GM19372 (cell line): ENCODE measurements around the gene RNF144A.

Experiments
- ATAC-seq: cut with Tn5 transposase; IDR thresholded peaks from one replicate; pipeline ENCODE4 v1.9.1; 2021; ENCODE audit warnings: mild to moderate bottlenecking, low read depth, moderate library complexity; ENCODE audit not compliant: unreplicated experiment

RNF144A gene

DNA sequence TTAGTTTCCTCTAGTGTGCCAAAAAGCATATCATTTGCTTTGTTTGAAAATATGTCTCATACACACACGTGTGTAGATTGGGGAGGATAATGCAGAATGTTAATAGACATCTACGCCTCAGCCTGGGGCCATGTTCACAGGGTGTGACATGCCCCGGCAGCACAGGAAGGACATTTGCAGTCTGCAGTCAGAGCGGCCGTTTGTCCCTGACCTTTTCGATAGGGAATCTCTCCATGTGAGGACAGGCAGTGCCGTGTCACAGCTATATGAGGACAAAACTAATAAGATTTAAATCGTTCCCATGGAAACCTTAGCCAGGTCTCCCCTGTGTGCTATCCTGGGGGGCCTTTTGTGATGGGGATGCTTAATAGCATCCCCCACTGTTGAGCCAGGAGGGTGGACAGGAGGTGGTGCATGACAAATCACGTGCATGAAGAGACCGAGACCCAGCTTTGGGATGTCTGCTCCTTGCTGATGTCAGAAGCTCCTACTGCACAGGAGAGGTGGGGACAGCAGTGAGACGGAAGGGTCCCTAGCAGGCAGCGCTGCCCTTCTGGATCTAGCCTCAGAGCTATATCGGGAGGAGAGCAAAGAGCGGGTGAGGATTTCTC lies 100.6 kb downstream of the RNF144A start:
- no peak for ATAC-seq

DNA sequence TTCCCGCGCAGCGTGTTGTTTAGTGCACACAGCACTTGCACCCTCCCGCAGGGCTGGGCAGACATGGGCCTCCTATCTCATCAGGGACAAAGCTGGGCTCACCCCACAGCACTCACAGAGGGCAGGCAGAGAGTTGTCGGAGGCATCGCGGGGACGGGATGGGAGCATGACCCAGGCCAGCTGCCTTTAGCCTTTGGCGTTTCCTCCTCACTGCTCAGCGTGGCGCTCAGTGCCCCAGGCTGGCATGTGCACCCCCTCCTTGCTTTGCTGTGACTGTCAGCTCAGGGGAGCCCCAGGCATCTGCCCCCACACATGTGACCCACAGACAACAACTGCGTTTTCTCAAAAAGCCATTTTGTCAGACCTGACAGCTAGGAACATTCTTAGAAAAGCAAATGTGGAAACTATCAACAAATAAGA lies 101.1 kb downstream of the RNF144A start:
- no peak for ATAC-seq

DNA sequence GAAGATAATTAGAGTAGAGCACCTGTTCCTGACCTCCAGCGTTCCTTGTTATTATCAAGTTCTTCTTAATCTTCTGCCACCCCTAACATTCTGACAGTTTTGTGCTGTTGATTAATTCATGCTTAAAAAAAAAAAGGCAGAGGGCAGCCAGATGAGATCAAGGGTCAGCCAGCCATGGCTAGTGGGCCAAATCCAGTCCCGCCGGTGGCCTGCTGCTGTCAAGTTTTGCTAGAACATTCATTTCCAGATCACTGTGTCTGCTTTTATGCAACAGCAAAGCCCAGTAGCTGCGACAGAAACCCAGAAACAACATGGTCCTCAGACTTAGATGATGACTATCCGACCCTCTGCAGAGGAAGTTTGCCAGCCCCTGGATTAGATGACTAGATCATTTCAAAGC lies 101.6 kb downstream of the RNF144A start:
- no peak for ATAC-seq

DNA sequence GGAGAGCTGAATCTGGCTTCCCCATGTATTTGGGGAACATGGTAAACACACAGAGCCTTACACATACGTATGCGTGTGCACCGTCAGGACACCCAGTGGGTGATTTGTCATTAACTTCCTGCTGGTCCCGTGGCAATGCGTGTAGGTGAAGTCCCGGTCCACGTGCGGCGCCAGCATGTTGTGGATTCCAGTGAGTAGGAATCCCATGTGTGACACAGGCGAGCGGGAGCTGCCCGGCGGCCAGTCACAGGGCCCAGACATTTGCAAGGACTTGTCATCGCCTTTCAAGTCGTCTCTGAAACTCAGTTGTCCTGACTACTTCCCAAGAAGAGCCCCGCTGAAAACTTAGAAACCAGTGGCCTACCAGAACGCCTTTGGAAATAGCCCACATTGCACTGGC lies 102.0 kb downstream of the RNF144A start:
- no peak for ATAC-seq

DNA sequence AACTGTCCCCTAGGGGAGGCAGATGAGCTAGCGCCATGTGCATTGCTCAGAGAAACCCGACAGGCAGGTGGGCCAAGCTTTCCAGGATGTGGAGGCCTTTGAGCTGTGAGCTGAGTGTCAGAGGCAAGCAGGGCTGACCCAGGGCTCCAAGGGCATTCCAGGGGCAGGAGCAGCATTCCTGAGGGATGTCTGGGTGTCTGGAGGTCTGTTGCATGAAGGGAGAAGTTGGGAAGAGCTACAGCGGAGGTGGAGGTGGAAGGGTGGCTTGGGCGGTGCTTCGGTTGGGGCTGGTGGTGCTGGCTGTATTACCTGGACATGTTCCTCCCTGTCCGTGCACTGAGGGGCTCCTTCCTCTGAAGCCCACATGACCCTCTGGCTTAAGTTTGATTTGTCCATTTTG lies 102.8 kb downstream of the RNF144A start:
- no peak for ATAC-seq

DNA sequence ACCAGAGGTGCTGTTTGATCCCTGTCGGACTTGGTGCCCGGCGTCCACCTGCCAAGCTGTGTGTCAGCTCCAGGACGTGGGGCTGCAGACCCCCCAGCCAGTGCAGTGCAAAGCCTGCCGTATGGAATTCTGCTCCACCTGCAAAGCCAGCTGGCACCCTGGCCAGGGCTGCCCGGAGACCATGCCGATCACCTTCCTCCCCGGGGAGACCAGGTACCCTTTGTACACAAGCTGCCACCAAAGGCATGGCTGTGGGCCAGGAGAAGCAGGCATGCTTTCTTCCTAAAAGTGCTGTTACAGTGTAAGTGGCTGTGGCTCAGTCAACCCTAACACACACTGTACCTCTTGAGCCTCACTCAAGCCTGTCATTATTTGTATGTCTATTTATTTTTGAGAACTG lies 103.3 kb downstream of the RNF144A start:
- ATAC-seq: no peak

DNA sequence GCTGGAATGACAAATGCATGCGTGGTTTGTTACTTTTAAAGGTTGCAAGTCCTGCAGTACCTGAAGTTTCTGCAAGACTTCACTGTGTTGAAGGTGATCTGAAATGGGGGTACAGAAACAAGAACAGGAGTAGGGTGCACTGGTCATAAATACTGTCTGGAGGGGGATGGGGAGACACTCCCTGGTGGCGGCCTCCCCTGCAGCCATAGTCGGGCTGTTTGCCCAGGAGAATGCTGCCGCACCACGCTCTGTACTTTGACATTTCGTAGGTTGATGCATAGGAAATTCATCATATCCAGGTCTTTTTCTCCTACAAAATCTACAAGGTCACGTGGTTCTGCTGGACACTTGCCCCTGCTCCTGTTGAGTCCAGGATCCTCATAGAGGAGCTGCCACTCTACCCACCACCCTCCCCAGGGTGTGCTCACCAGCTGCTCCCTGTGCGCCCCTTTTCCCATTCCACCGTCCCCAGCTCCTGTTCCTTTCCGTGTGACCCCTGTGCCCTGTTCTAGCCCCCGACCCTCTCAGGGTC lies 103.8 kb downstream of the RNF144A start:
- no peak for ATAC-seq

DNA sequence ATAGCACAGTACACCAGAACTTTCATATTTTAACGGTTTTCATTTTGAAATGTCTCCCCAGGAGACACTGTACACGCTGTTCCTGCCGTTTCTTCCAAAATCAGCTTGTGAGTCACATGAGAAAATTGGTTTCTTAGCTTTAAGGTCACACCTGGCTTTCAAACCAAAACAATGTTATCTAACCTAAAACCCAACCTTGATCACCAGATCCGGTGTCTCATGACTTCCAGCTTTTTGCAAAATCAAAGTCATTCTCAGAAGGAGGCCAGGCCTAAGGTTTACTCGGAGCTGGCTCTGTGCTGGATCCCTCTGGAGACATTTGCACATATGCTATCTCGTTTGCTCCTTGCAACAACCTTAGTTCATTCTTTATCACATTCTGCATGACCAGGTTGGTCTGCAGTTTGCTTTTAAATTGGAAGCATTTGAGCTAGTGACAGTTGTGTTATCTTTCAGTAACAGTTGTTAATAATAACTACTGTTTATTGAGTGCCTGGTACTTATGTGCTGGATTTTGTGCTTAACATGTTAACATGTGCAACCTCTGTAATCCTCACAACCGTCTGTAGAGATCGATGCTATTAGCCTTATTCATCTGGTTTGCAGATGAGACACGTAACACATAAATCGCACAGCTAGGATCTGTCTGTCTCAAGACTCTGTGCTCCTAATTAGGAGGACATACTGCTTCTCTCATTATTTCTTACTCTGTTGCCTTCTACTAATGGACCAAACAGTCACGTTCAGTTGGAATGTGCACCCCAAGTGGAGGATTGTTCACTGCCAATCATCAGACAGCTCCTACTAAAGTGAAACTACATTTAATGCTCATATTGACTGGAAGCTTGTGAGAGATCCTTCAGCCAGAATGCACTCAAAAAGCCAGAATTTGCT lies 105.5 kb downstream of the RNF144A start:
- ATAC-seq: no peak

DNA sequence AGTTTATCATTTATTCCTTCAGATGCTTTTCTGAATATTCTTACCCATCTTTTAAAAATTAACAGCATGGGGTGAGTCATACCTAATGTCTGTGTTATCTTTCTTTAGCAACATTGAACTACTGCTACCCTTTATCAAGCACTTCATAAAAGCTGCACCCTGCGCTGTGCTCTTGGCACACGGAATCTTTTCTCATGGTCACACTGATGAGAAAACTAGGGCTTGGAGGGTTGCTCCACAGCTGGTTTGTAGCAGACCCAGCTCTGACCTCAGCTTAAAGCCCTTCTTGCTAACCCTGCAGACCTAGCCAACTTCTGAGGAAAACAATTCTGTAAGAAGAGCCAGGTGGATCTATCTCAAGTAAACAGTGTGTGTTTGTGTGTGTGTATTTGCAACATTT lies 106.3 kb downstream of the RNF144A start:
- ATAC-seq: no peak

DNA sequence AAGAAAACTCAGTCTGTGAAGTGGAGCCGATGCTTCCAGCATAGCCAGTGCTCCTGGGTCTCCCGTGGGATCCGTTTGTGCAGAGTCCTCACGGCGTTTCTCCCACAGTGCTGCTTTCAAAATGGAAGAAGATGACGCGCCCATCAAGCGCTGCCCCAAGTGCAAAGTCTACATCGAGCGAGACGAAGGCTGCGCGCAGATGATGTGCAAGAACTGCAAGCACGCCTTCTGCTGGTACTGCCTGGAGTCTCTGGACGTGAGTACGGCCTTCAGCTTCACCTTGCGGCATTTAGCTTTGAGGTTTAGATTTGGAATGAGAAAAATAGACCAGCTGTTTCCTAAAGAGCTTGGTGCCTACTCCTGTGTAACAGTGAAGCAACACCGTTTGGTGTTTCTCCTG lies 107.0 kb downstream of the RNF144A start:
- no peak for ATAC-seq

DNA sequence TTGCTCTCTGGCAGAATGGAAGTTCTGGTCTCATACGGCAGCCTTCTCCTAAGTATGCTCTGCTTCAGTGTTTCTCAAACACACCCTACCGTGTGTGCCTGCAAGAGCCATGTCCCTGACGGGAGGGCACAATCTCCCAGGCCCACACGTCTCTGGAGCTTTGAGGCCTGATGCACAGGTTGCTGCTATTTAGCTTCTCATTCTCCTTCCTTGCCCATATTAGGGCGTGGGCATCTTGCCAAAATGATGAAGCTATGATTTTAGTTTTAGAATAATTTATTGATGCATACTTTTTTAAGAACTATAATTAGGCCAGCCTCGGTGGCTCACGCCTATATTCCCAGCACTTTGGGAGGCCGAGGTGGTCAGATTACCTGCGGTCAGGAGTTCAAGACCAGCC lies 107.9 kb downstream of the RNF144A start:
- ATAC-seq: no peak

DNA sequence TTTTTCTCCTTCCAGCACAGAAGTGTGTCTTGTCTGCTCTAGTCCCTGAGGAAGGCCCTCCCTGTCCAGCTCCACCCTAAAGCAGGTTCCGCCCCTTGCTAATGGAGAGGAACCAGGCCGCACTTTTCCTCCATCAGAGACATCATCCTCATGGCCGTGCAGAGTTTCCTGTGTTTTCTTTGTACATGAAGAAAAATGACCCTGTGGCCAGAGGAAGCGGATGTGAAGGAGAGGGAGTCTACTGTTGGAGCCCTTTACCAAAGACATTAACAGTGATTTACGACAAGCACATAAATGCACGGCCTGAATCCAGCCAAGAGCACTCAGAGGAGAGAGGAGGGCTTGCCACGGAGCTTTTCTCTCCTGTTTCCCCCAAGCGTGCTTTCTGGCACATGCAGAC lies 109.5 kb downstream of the RNF144A start:
- ATAC-seq: no peak

DNA sequence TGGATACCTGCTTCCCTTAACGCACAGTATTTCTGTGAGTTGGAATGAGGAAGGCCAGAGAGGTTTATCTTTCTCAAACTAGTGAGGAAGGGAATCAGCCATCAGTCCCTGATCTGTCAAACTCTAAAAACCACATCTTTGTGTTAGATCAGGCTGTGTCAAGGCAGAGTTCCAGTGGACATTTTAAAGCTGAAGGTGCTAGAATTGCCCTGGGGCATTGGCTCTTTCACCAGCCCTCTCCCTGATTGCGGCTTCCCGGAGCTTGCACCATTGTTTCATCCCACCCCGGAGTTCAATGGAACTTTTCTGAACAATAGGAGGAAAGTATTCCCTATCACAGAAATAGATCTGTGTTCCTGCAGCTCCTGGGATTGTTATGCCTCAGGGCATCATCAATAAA lies 110.2 kb downstream of the RNF144A start:
- ATAC-seq: no peak

DNA sequence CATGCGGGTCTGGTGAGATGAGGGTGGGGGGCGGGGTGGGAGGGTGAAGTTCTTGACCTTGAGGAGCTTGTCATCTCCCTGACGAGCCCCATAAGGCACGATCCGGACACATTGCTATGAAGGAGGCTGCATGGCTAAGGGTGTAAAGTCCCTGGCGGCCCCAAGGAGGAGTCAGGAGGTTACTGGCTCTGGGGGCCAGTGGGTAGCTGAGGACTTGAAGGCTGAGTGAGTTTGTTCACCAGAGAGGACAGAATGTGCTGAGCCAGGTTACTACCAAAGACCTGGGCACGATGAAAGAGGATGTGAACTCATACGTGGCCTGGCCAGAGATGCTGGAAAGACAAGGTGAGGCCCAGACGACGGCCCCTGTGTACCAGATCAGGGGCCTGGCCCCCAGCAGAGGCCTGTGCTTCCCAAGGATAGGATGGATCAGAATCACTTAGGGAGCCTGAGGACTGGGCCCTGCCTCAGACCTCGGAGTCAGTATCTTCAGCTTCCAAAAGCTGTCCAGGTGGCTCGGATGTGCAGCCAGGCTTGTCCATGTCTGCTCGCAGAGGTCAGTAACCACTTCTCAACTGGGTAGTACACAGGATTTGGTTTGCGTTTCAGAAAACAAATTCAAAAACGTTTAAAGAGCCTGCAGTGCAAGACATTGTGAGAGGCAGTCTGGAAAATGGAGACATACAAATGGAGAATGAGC lies 110.9 kb downstream of the RNF144A start:
- no peak for ATAC-seq

DNA sequence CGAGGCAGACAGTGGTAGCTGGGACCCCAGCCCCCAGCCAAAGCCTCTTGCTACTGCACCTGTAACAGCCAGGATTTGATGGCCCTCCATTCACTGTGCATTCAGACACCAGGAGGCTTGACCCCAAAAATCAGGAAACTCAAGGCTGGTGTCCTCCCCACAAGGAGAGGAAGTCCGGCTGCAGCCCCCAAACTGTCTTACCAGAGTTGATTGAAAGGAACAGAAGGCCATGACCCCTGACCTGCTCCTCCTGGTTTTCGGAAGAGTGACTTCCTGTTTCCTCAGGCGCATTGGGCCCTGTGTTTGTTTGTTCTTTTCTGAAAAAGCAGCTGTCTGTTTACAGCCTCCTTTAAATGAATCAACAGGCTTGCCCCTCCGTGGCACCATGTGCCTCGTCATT lies 111.6 kb downstream of the RNF144A start:
- ATAC-seq: no peak

DNA sequence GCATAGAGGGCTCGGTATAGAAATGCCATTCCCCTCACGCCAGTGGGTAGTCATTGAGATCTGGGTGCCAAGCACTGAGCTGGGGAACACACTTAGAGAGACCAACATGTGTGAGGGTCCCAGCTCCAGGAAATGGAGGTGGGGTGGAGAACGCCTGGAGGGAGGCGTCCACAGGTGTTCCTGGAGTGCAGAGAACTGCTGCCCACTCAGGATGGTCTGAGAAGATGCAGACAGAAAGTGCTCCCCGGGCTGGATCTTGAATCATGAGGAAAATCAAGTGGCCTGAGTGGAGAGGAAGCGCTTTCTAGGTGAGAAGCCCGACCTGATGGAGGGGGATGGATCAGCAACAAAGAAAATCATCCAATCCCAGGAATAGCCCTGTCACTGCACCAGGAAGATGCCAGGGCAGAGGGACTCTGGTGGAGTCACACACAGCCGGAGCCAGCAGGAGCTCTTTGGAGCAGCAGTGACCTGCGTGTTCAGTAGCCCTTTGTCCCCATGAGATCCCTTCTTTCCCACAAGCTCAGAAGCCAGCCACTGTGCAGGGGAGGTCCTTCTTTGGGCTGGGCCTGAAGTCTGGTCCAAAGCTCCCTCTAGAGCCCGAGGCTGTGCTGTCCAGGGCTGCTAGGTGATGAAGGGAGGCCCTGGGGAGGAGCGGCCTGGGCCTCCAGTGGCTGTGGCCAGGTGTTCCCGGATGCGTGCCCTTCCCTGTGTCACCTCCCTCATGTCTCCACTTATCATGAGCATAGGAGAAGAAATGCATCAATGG lies 112.3 kb downstream of the RNF144A start:
- no peak for ATAC-seq

DNA sequence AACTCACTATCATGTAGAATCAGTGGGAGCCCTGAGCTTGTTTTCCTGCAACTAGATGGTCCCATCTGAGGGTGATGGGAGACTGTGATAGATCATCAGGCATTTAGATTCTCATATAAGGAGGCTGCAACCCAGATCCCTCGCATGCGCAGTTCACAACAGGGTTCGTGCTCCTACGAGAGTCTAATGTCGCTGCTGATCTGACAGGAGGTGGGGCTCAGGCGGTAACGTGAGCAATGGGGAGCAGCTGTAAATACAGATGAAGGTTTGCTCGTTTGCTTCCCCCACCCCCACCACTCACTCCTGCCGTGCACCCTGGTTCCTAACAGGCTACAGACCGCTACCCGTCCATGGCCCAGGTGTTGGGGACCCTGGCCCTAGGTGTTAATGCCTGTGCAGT lies 113.6 kb downstream of the RNF144A start:
- no peak for ATAC-seq

DNA sequence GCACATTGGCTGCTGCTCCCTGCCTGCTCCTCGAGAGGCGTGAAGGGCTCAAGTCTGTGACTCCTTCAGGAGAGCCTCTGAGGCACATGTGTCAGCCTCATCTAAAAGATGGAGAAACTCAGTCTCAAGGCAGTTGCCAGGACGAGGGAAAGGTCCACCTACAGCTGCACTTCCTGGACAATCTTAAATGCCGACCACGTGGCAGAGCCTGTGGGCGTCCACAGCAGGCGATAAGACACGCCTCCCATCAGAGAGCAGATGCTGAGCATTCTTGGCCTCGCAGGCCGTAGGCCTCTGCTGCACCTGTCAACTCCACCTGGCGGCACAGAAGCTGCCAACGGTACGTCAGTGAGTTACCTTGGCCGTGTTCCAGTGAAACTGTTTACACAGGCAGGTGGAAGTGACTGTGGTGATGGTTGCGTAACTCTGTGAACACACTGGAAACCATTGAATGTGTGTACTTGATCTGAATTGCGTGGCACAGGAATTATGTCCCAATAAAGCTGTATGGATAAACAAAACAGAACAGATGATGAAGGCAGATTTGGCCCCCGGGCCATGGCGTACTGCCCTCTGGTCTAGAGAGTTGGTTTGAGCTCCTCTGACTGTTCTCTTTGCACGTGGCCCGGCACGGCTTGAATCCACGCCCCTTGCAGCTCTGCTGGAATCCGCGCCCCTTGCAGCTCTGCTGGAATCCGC lies 114.5 kb downstream of the RNF144A start:
- ATAC-seq: no peak

DNA sequence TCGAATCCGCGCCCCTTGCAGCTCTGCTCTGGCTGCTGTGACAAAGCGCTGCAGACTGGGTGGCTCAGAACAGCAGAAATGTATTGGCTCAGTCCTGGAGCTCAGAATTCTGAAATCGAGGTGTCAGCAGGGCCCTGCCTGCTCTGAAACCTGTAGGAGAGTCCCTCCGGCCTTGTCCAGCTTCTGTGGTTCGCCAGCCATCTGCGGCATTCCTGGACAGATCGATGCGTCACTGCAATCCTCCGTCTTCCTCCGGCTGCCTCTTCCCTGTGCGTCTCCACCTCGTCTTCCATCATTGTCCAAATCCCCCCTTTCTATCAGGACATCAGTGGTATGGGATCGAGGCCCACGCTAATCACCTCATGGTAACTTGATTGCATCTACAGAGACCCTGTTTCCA lies 115.2 kb downstream of the RNF144A start:
- no peak for ATAC-seq
